ENCODE results near the gene MYCBPAP.

Gene MYCBPAP

GRCh38 chr17:50481648-50482047 lies 26.6 kb upstream of the MYCBPAP start:
- Histone ChIP-seq H3K4me1 (ENCODE audit: insufficient read depth, low read length) (peaks cover 20% of the 10 kb centered on the region), H3K27me3 (ENCODE audit: control insufficient read depth in 1 of 2, insufficient read depth in 2 of 2, low read length in 2 of 2) (no peaks in the 10 kb centered on the region), H3K4me3 (ENCODE audit: low read depth in 1 of 2, low read length in 2 of 2) (no peak overlapping the region), H3K27ac (ENCODE audit: low read depth, low read length) (no peak overlapping the region), H3K9ac (ENCODE audit: low read length) (no peak overlapping the region), H3K9me3 (ENCODE audit: low read length) (no peaks in the 10 kb centered on the region), H3K36me3 (ENCODE audit: insufficient read depth, low read length) (peaks cover 39% of the 10 kb centered on the region)

DNA sequence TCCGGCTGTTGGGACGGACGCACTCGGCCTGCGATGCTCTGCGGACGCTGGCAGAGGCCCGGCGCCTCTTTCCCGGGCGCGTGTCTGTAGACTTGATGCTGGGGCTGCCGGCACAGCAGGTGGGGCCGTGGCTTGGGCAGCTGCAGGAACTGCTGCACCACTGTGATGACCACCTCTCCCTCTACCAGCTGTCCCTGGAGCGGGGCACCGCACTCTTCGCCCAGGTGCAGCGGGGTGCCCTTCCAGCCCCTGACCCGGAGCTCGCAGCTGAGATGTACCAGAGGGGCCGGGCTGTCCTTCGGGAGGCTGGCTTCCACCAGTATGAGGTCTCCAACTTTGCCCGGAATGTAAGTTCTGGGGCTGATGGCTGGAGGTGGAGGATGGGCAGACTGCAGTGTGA lies 26.1 kb upstream of the MYCBPAP start:
- Histone ChIP-seq H3K36me3 (ENCODE audit: insufficient read depth, low read length) (peaks cover 39% of the 10 kb centered on the region), H3K4me3 (ENCODE audit: low read depth in 1 of 2, low read length in 2 of 2) (no peak overlapping the region), H3K27me3 (ENCODE audit: control insufficient read depth in 1 of 2, insufficient read depth in 2 of 2, low read length in 2 of 2) (no peaks in the 10 kb centered on the region), H3K9me3 (ENCODE audit: low read length) (no peaks in the 10 kb centered on the region), H3K27ac (ENCODE audit: low read depth, low read length) (no peak overlapping the region), H3K9ac (ENCODE audit: low read length) (no peak overlapping the region), H3K4me1 (ENCODE audit: insufficient read depth, low read length) (peaks cover 20% of the 10 kb centered on the region)

DNA sequence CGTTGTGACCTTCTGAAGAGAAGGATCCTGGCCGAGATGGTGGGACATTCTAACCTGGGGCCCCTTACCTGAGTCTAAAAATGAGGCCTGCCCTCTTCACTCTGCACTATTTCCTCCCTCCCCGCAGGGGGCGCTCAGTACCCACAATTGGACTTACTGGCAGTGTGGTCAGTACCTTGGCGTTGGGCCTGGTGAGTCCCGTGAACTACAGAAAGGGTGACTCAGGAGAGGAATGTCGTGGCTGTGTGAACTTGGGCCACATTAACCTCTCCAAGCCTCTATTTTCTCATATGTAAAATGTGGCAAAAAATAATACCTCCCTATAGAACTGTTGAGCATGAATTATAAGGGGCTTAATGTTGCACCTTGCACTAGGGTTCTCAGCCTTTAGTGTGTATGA lies 25.7 kb upstream of the MYCBPAP start:
- peak overlapping the region; percentile 34 for H3K9ac ChIP-seq (ENCODE audit: low read length)
- no peak overlapping the region for H3K4me3 ChIP-seq (ENCODE audit: low read depth in 1 of 2, low read length in 2 of 2)
- no peaks in the 10 kb centered on the region for H3K27me3 ChIP-seq (ENCODE audit: control insufficient read depth in 1 of 2, insufficient read depth in 2 of 2, low read length in 2 of 2)
- peaks cover 20% of the 10 kb centered on the region for H3K4me1 ChIP-seq (ENCODE audit: insufficient read depth, low read length)
- no peaks in the 10 kb centered on the region for H3K9me3 ChIP-seq (ENCODE audit: low read length)
- H3K36me3 ChIP-seq (ENCODE audit: insufficient read depth, low read length): peaks cover 39% of the 10 kb centered on the region
- H3K27ac ChIP-seq (ENCODE audit: low read depth, low read length): peak overlapping the region; percentile 83

- H3K4me3 ChIP-seq (ENCODE audit: low read depth in 1 of 2, low read length in 2 of 2): no peak overlapping the region
- no peak overlapping the region for H3K27ac ChIP-seq (ENCODE audit: low read depth, low read length)
- H3K9ac ChIP-seq (ENCODE audit: low read length): no peak overlapping the region
- no peaks in the 10 kb centered on the region for H3K27me3 ChIP-seq (ENCODE audit: control insufficient read depth in 1 of 2, insufficient read depth in 2 of 2, low read length in 2 of 2)
- peaks cover 17% of the 10 kb centered on the region for H3K4me1 ChIP-seq (ENCODE audit: insufficient read depth, low read length)
- H3K36me3 ChIP-seq (ENCODE audit: insufficient read depth, low read length): peaks cover 39% of the 10 kb centered on the region
- H3K9me3 ChIP-seq (ENCODE audit: low read length): no peaks in the 10 kb centered on the region
Measured at GRCh38 chr17:50483266-50483665, 25.0 kb upstream of the MYCBPAP start.

GRCh38 chr17:50484386-50485155 lies 23.7 kb upstream of the MYCBPAP start:
- peaks cover 39% of the 10 kb centered on the region for H3K36me3 ChIP-seq (ENCODE audit: insufficient read depth, low read length)
- H3K27ac ChIP-seq (ENCODE audit: low read depth, low read length): no peak overlapping the region
- H3K9me3 ChIP-seq (ENCODE audit: low read length): no peaks in the 10 kb centered on the region

GRCh38 chr17:50487213-50488096 lies 20.8 kb upstream of the MYCBPAP start:
- no peak overlapping the region for H3K27ac ChIP-seq (ENCODE audit: low read depth, low read length)
- H3K4me3 ChIP-seq (ENCODE audit: low read depth in 1 of 2, low read length in 2 of 2): no peak overlapping the region
- peaks cover 4% of the 10 kb centered on the region for H3K4me1 ChIP-seq (ENCODE audit: insufficient read depth, low read length)
- no peak overlapping the region for H3K9ac ChIP-seq (ENCODE audit: low read length)
- no peaks in the 10 kb centered on the region for H3K9me3 ChIP-seq (ENCODE audit: low read length)
- no peaks in the 10 kb centered on the region for H3K27me3 ChIP-seq (ENCODE audit: control insufficient read depth in 1 of 2, insufficient read depth in 2 of 2, low read length in 2 of 2)
- peaks cover 31% of the 10 kb centered on the region for H3K36me3 ChIP-seq (ENCODE audit: insufficient read depth, low read length)

More at GRCh38 chr17:50484386-50485155, 23.7 kb upstream of the MYCBPAP start:
- no peak overlapping the region for H3K9ac ChIP-seq (ENCODE audit: low read length)
- H3K27me3 ChIP-seq (ENCODE audit: control insufficient read depth in 1 of 2, insufficient read depth in 2 of 2, low read length in 2 of 2): no peaks in the 10 kb centered on the region
- no peak overlapping the region for H3K4me3 ChIP-seq (ENCODE audit: low read depth in 1 of 2, low read length in 2 of 2)
- H3K4me1 ChIP-seq (ENCODE audit: insufficient read depth, low read length): peaks cover 14% of the 10 kb centered on the region

DNA sequence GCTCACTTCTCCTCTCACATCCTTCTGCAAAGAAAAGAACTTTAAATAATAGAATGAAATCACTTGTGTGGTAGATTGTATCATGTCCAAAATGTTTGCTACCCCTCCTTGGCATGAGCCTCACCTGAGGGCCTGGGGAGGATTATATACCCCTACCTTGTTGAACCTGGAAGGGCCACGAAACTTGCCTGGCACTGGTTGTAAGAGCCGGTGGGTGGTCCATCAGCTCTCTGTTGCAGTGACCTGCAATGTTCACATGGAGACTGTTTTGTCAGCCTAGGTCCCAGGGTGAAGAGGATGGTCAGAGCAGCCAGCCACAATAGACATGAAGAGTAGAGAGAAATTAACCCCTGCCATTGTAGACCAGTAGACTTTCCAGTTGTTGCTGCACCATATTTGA lies 19.4 kb upstream of the MYCBPAP start:
- Histone ChIP-seq H3K9me3 (ENCODE audit: low read length) (no peaks in the 10 kb centered on the region), H3K27me3 (ENCODE audit: control insufficient read depth in 1 of 2, insufficient read depth in 2 of 2, low read length in 2 of 2) (no peaks in the 10 kb centered on the region), H3K4me1 (ENCODE audit: insufficient read depth, low read length) (no peaks in the 10 kb centered on the region), H3K36me3 (ENCODE audit: insufficient read depth, low read length) (peaks cover 23% of the 10 kb centered on the region), H3K4me3 (ENCODE audit: low read depth in 1 of 2, low read length in 2 of 2) (no peak overlapping the region), H3K27ac (ENCODE audit: low read depth, low read length) (no peak overlapping the region), H3K9ac (ENCODE audit: low read length) (no peak overlapping the region)

GRCh38 chr17:50491505-50491904 lies 16.7 kb upstream of the MYCBPAP start:
- Histone ChIP-seq H3K36me3 (ENCODE audit: insufficient read depth, low read length) (no peaks in the 10 kb centered on the region), H3K4me3 (ENCODE audit: low read depth in 1 of 2, low read length in 2 of 2) (no peak overlapping the region), H3K9ac (ENCODE audit: low read length) (no peak overlapping the region), H3K9me3 (ENCODE audit: low read length) (no peaks in the 10 kb centered on the region), H3K27me3 (ENCODE audit: control insufficient read depth in 1 of 2, insufficient read depth in 2 of 2, low read length in 2 of 2) (no peaks in the 10 kb centered on the region), H3K27ac (ENCODE audit: low read depth, low read length) (no peak overlapping the region), H3K4me1 (ENCODE audit: insufficient read depth, low read length) (no peaks in the 10 kb centered on the region)

GRCh38 chr17:50492214-50492613 lies 16.0 kb upstream of the MYCBPAP start:
- Histone ChIP-seq H3K27me3 (ENCODE audit: control insufficient read depth in 1 of 2, insufficient read depth in 2 of 2, low read length in 2 of 2) (no peaks in the 10 kb centered on the region), H3K4me1 (ENCODE audit: insufficient read depth, low read length) (no peaks in the 10 kb centered on the region), H3K4me3 (ENCODE audit: low read depth in 1 of 2, low read length in 2 of 2) (no peak overlapping the region), H3K9me3 (ENCODE audit: low read length) (no peaks in the 10 kb centered on the region), H3K27ac (ENCODE audit: low read depth, low read length) (no peak overlapping the region), H3K36me3 (ENCODE audit: insufficient read depth, low read length) (no peaks in the 10 kb centered on the region), H3K9ac (ENCODE audit: low read length) (no peak overlapping the region)

GRCh38 chr17:50493744-50494143 lies 14.5 kb upstream of the MYCBPAP start:
- no peak overlapping the region for H3K9ac ChIP-seq (ENCODE audit: low read length)
- H3K9me3 ChIP-seq (ENCODE audit: low read length): no peaks in the 10 kb centered on the region
- no peaks in the 10 kb centered on the region for H3K4me1 ChIP-seq (ENCODE audit: insufficient read depth, low read length)
- no peak overlapping the region for H3K27ac ChIP-seq (ENCODE audit: low read depth, low read length)
- no peaks in the 10 kb centered on the region for H3K36me3 ChIP-seq (ENCODE audit: insufficient read depth, low read length)
- no peak overlapping the region for H3K4me3 ChIP-seq (ENCODE audit: low read depth in 1 of 2, low read length in 2 of 2)
- no peaks in the 10 kb centered on the region for H3K27me3 ChIP-seq (ENCODE audit: control insufficient read depth in 1 of 2, insufficient read depth in 2 of 2, low read length in 2 of 2)

GRCh38 chr17:50495217-50495823 lies 12.9 kb upstream of the MYCBPAP start:
- Histone ChIP-seq H3K9ac (ENCODE audit: low read length) (no peak overlapping the region), H3K27me3 (ENCODE audit: control insufficient read depth in 1 of 2, insufficient read depth in 2 of 2, low read length in 2 of 2) (no peaks in the 10 kb centered on the region), H3K9me3 (ENCODE audit: low read length) (no peaks in the 10 kb centered on the region), H3K27ac (ENCODE audit: low read depth, low read length) (no peak overlapping the region), H3K36me3 (ENCODE audit: insufficient read depth, low read length) (no peaks in the 10 kb centered on the region), H3K4me1 (ENCODE audit: insufficient read depth, low read length) (no peaks in the 10 kb centered on the region), H3K4me3 (ENCODE audit: low read depth in 1 of 2, low read length in 2 of 2) (no peak overlapping the region)

Data from muscle layer of colon (tissue), 2 donors.